Trophoblast cell (in vitro differentiated cells and primary cell): ENCODE data around the gene ARMC3.
"Not testable (repeated sequence)": the region's sequence is repeated elsewhere in the genome, so short reads cannot be mapped to it uniquely, and the experiment has no call there.

Experiments used
- DNase-seq, 2 donors: peaks; one replicate each; pipeline ENCODE4 v3.0.0-alpha.2; 2016
- H2AFZ ChIP-seq: 2 replicates; pipeline ENCODE4 v1.6.1; 2013; ENCODE audit warnings: low read length, moderate library complexity, mild to moderate bottlenecking; ENCODE audit not compliant: insufficient read depth, poor library complexity
- H2AK5ac ChIP-seq: 2 replicates; pipeline ENCODE4 v1.6.1; 2013; ENCODE audit warnings: mild to moderate bottlenecking, low read length
- H2BK120ac ChIP-seq: 2 replicates; pipeline ENCODE4 v1.6.1; 2013; ENCODE audit warnings: low read length, mild to moderate bottlenecking, moderate library complexity; ENCODE audit not compliant: insufficient read depth, poor library complexity
- H2BK12ac ChIP-seq: 2 replicates; pipeline ENCODE4 v1.6.1; 2013; ENCODE audit warnings: mild to moderate bottlenecking, low read length, moderate library complexity
- H2BK5ac ChIP-seq: 2 replicates; pipeline ENCODE4 v1.6.1; 2013; ENCODE audit warnings: low read length, low read depth, moderate library complexity, mild to moderate bottlenecking; ENCODE audit not compliant: poor library complexity
- H3K14ac ChIP-seq: 2 replicates; pipeline ENCODE4 v1.6.1; 2013; ENCODE audit warnings: mild to moderate bottlenecking, low read length
- H3K18ac ChIP-seq: 2 replicates; pipeline ENCODE4 v1.6.1; 2013; ENCODE audit warnings: mild to moderate bottlenecking, low read length
- H3K23ac ChIP-seq: 2 replicates; pipeline ENCODE4 v1.6.1; 2013; ENCODE audit warnings: low read length
- H3K27ac ChIP-seq: 2 replicates; pipeline ENCODE4 v1.5.1; 2013; ENCODE audit warnings: low read depth, mild to moderate bottlenecking, inconsistent platforms, low read length, moderate library complexity
- H3K27me3 ChIP-seq: 2 replicates; pipeline ENCODE4 v1.6.1; 2013; ENCODE audit warnings: inconsistent platforms, mild to moderate bottlenecking, low read length, moderate library complexity; ENCODE audit not compliant: insufficient read depth
- H3K36me3 ChIP-seq, 2 experiments: 1 replicate in 1 of 2; 2 replicates in 1 of 2; pipeline ENCODE4 v1.6.1; 2013; ENCODE audit warnings: low read length in 2 of 2, mild to moderate bottlenecking in 2 of 2, moderate library complexity in 1 of 2; ENCODE audit not compliant: insufficient read depth in 2 of 2, control insufficient read depth in 1 of 2
- H3K4ac ChIP-seq: 2 replicates; pipeline ENCODE4 v1.6.1; 2013; ENCODE audit warnings: low read depth, mild to moderate bottlenecking, low read length, moderate library complexity
- H3K4me1 ChIP-seq, 2 experiments: 1 replicate in 1 of 2; 2 replicates in 1 of 2; pipeline ENCODE4 v1.6.1; 2013; ENCODE audit warnings: low read length in 2 of 2, mild to moderate bottlenecking in 2 of 2, moderate library complexity in 1 of 2; ENCODE audit not compliant: insufficient read depth in 2 of 2, control insufficient read depth in 1 of 2
- H3K4me2 ChIP-seq: 2 replicates; pipeline ENCODE4 v1.6.1; 2013; ENCODE audit warnings: inconsistent platforms, mild to moderate bottlenecking, low read length, moderate library complexity
- H3K4me3 ChIP-seq: 2 replicates; pipeline ENCODE4 v1.5.1; 2013; ENCODE audit warnings: mild to moderate bottlenecking, low read depth, low read length, inconsistent platforms
- H3K79me1 ChIP-seq: one replicate; pipeline ENCODE4 v1.6.1; 2013; ENCODE audit warnings: low read length
- H3K79me2 ChIP-seq: 2 replicates; pipeline ENCODE4 v1.6.1; 2013; ENCODE audit warnings: low read length, mild to moderate bottlenecking; ENCODE audit not compliant: control insufficient read depth, insufficient read depth, poor library complexity
- H3K9ac ChIP-seq: 2 replicates; pipeline ENCODE4 v1.6.1; 2013; ENCODE audit warnings: mild to moderate bottlenecking, low read length
- H3K9me3 ChIP-seq: 2 replicates; pipeline ENCODE4 v1.6.1; 2013; ENCODE audit warnings: low read depth, mild to moderate bottlenecking, control low read depth, inconsistent platforms, low read length; ENCODE audit not compliant: insufficient read depth
- H4K12ac ChIP-seq: 2 replicates; pipeline ENCODE4 v1.6.1; 2013; ENCODE audit warnings: low read depth, mild to moderate bottlenecking, low read length, moderate library complexity
- H4K8ac ChIP-seq: 2 replicates; pipeline ENCODE4 v1.6.1; 2013; ENCODE audit warnings: low read depth, mild to moderate bottlenecking, low read length, moderate library complexity
- H4K91ac ChIP-seq: one replicate; pipeline ENCODE4 v1.6.1; 2013; ENCODE audit warnings: low read depth, mild to moderate bottlenecking, low read length, moderate library complexity
- WGBS: extraction: QIAGEN DNeasy Blood & Tissue Kit; methylation state at CpG from one replicate; pipeline ENCODE4 v1.1.7; 2013; ENCODE audit warnings: missing lambda C conversion rate; ENCODE audit not compliant: insufficient read length, insufficient coverage; ENCODE audit errors: extremely low coverage; 5-methylcytosine and 5-hydroxymethylcytosine counted together

The ARMC3 gene

GRCh38 chr10:23067337-23067736, 139.5 kb downstream of the ARMC3 start:
- Histone ChIP-seq H2AFZ (no peak overlapping the region), H3K18ac (no peak overlapping the region), H3K4ac (no peak overlapping the region), H2BK12ac (no peak overlapping the region), H3K9me3 (no peaks in the 10 kb centered on the region), H3K27ac (no peak overlapping the region), H4K8ac (no peak overlapping the region), H2AK5ac (no peak overlapping the region), H3K4me2 (no peak overlapping the region), H3K27me3 (no peaks in the 10 kb centered on the region), H3K14ac (no peak overlapping the region), H3K23ac (no peak overlapping the region), H2BK5ac (no peak overlapping the region), H3K4me1 (no peaks in the 10 kb centered on the region), H3K4me3 (no peak overlapping the region), H3K9ac (no peak overlapping the region), H4K91ac (no peak overlapping the region), H2BK120ac (no peak overlapping the region), H3K79me2 (no peaks in the 10 kb centered on the region), H3K79me1 (peaks cover 2% of the 10 kb centered on the region), H4K12ac (no peak overlapping the region), H3K36me3 (no peaks in the 10 kb centered on the region)
- WGBS = no CpG with 5 or more reads among the region's 12 CpGs
- no peak for DNase-seq

- Histone ChIP-seq H2BK120ac (no peak overlapping the region), H3K4me1 (no peaks in the 10 kb centered on the region), H3K4me2 (no peak overlapping the region), H4K91ac (no peak overlapping the region), H3K4me3 (no peak overlapping the region), H2AK5ac (no peak overlapping the region), H3K79me1 (peaks cover 2% of the 10 kb centered on the region), H2BK5ac (no peak overlapping the region), H3K36me3 (no peaks in the 10 kb centered on the region), H3K79me2 (no peaks in the 10 kb centered on the region), H3K4ac (no peak overlapping the region), H4K12ac (no peak overlapping the region), H3K27ac (no peak overlapping the region), H3K9ac (no peak overlapping the region), H2BK12ac (no peak overlapping the region), H3K27me3 (no peaks in the 10 kb centered on the region), H3K9me3 (no peaks in the 10 kb centered on the region), H3K23ac (no peak overlapping the region), H3K18ac (no peak overlapping the region), H3K14ac (no peak overlapping the region), H4K8ac (peak overlapping the region; percentile 42), H2AFZ (peak overlapping the region; percentile 31)
- DNase-seq = peak; percentile 80 to 93
- no CpG with 5 or more reads among the region's 16 CpGs for WGBS
These were observed 140.3 kb downstream of the ARMC3 start for GRCh38 chr10:23067939-23068775.

GRCh38 chr10:23069019-23069815, 141.4 kb downstream of the ARMC3 start:
- Histone ChIP-seq H3K9me3 (no peaks in the 10 kb centered on the region), H4K91ac (no peak overlapping the region)
- no CpG with 5 or more reads among the region's 10 CpGs for WGBS

GRCh38 chr10:23070092-23070912, 142.4 kb downstream of the ARMC3 start:
- not testable (repeated sequence) for H3K14ac ChIP-seq, H3K27ac ChIP-seq, H3K4me2 ChIP-seq, H2BK12ac ChIP-seq, H3K9me3 ChIP-seq, H3K9ac ChIP-seq, H2BK120ac ChIP-seq, H3K4me3 ChIP-seq, H2BK5ac ChIP-seq, H3K4ac ChIP-seq, H3K4me1 ChIP-seq, H3K36me3 ChIP-seq, H3K23ac ChIP-seq, H4K91ac ChIP-seq, H2AK5ac ChIP-seq, H2AFZ ChIP-seq, H3K79me1 ChIP-seq, DNase-seq, H3K18ac ChIP-seq, H4K12ac ChIP-seq, H3K27me3 ChIP-seq, H3K79me2 ChIP-seq, H4K8ac ChIP-seq
- no CpG with 5 or more reads among the region's 12 CpGs for WGBS

More at GRCh38 chr10:23069019-23069815, 141.4 kb downstream of the ARMC3 start:
- Histone ChIP-seq H3K4me1 (peaks cover 0 to 3% of the 10 kb centered on the region in 2 experiments), H4K12ac (no peak overlapping the region), H3K4ac (no peak overlapping the region), H3K18ac (no peak overlapping the region), H3K36me3 (no peaks in the 10 kb centered on the region), H3K27me3 (no peaks in the 10 kb centered on the region), H3K4me2 (no peak overlapping the region), H3K14ac (no peak overlapping the region), H2BK12ac (no peak overlapping the region), H3K27ac (no peak overlapping the region), H2BK120ac (no peak overlapping the region), H2AK5ac (no peak overlapping the region), H2BK5ac (no peak overlapping the region), H4K8ac (no peak overlapping the region), H3K79me1 (peaks cover 2% of the 10 kb centered on the region), H2AFZ (no peak overlapping the region), H3K79me2 (no peaks in the 10 kb centered on the region), H3K4me3 (no peak overlapping the region), H3K23ac (no peak overlapping the region), H3K9ac (no peak overlapping the region)
- no peak for DNase-seq
